Skin of body (tissue), 2 donors: Measurements from ENCODE around the gene MAMDC4. TPM values are rescaled to one million over a fixed set of nuclear protein-coding genes. Genes with fewer than 3 reads are reported as not detected.
"Not testable (repeated sequence)": the region's sequence is repeated elsewhere in the genome, so short reads cannot be mapped to it uniquely, and the experiment has no call there.

Source experiments
- DNase-seq: peaks from one replicate; lab custom pipeline; 2025; lab: John Stamatoyannopoulos, UW
- total RNA-seq: library from RNA; depleted of rRNA; stranded (reverse); fragments of >200 nt; gene quantifications from one replicate; pipeline ENCODE4 v1.2.3, GENCODE V29; 2014

MAMDC4 gene
- total RNA-seq, 1 donor from 2014 or later = 2.5 TPM

GRCh38 chr9:136824496-136825225 lies 27.5 kb upstream of the MAMDC4 start:
- DNase-seq = no peak

GRCh38 chr9:136825295-136826187 lies 26.6 kb upstream of the MAMDC4 start:
- no peak for DNase-seq

- DNase-seq = no peak
Observed at GRCh38 chr9:136826188-136826541, 26.0 kb upstream of the MAMDC4 start.

- DNase-seq = no peak
Observed at GRCh38 chr9:136826703-136827582, 25.2 kb upstream of the MAMDC4 start.

GRCh38 chr9:136827794-136828473 lies 24.2 kb upstream of the MAMDC4 start:
- no peak for DNase-seq

GRCh38 chr9:136828474-136829140 lies 23.5 kb upstream of the MAMDC4 start:
- DNase-seq = no peak

- DNase-seq = no peak
Observed at GRCh38 chr9:136829412-136829811, 22.7 kb upstream of the MAMDC4 start.

GRCh38 chr9:136829981-136830885 lies 21.9 kb upstream of the MAMDC4 start:
- no peak for DNase-seq

GRCh38 chr9:136831002-136831719 lies 21.0 kb upstream of the MAMDC4 start:
- no peak for DNase-seq

GRCh38 chr9:136831720-136832104 lies 20.4 kb upstream of the MAMDC4 start:
- no peak for DNase-seq

- DNase-seq = no peak
Observed at GRCh38 chr9:136832581-136832980, 19.6 kb upstream of the MAMDC4 start.

- not testable (repeated sequence) for DNase-seq
Observed at GRCh38 chr9:136833381-136834048, 18.6 kb upstream of the MAMDC4 start.

- no peak for DNase-seq
Observed at GRCh38 chr9:136835162-136835931, 16.8 kb upstream of the MAMDC4 start.

- no peak for DNase-seq
Observed at GRCh38 chr9:136835932-136836904, 15.9 kb upstream of the MAMDC4 start.

- DNase-seq = no peak
Observed at GRCh38 chr9:136837146-136837855, 14.8 kb upstream of the MAMDC4 start.

GRCh38 chr9:136837856-136838277 lies 14.3 kb upstream of the MAMDC4 start:
- not testable (repeated sequence) for DNase-seq
